Osteoblast (primary cell): Measurements from ENCODE around the gene KCTD2. TPM values are rescaled to one million over a fixed set of nuclear protein-coding genes. Genes with fewer than 3 reads are reported as not detected.

ENCODE experiments used
- DNase-seq: peaks from one replicate; pipeline ENCODE4 v3.0.0; 2011; ENCODE audit warnings: low spot score, mixed read lengths; ENCODE audit not compliant: insufficient read length; ENCODE audit errors: missing footprints
- H2AFZ ChIP-seq: 2 replicates; pipeline ENCODE4 v1.6.0; 2011; ENCODE audit warnings: mild to moderate bottlenecking, low read length
- H3K27ac ChIP-seq: 2 replicates; pipeline ENCODE4 v1.5.1; 2011; ENCODE audit warnings: mild to moderate bottlenecking, low read depth, low read length, moderate library complexity
- H3K27me3 ChIP-seq: 2 replicates; pipeline ENCODE4 v1.6.0; 2012; ENCODE audit warnings: mild to moderate bottlenecking, control low read depth, inconsistent platforms, low read length, moderate library complexity; ENCODE audit not compliant: insufficient read depth
- H3K36me3 ChIP-seq: 2 replicates; pipeline ENCODE4 v1.5.1; 2011; ENCODE audit warnings: mild to moderate bottlenecking, low read length, control low read depth, moderate library complexity; ENCODE audit not compliant: insufficient read depth
- H3K4me1 ChIP-seq: 2 replicates; pipeline ENCODE4 v1.5.1; 2011; ENCODE audit warnings: mild to moderate bottlenecking, low read length, control low read depth, moderate library complexity; ENCODE audit not compliant: insufficient read depth
- H3K4me2 ChIP-seq: 2 replicates; pipeline ENCODE4 v1.6.0; 2011; ENCODE audit warnings: mild to moderate bottlenecking, low read length; ENCODE audit not compliant: insufficient read depth
- H3K4me3 ChIP-seq: fragments of 200-600 bp; sonication (generic); 3 replicates; pipeline ENCODE4 v1.5.1; 2012; ENCODE audit warnings: mild to moderate bottlenecking, low read length, inconsistent platforms; ENCODE audit not compliant: insufficient read depth
- H3K79me2 ChIP-seq: 2 replicates; pipeline ENCODE4 v1.6.0; 2012; ENCODE audit warnings: mild to moderate bottlenecking, low read length, control low read depth, inconsistent platforms; ENCODE audit not compliant: insufficient read depth
- H3K9me3 ChIP-seq: 2 replicates; pipeline ENCODE4 v1.5.1; 2011; ENCODE audit warnings: low read depth, low read length, control low read depth
- H4K20me1 ChIP-seq: 2 replicates; pipeline ENCODE4 v1.6.0; 2012; ENCODE audit warnings: mild to moderate bottlenecking, low read length, control low read depth; ENCODE audit not compliant: insufficient read depth
- small RNA-seq: library from RNA; depleted of rRNA; stranded (forward); fragments of <200 nt; gene quantifications from one replicate; pipeline ENCODE3, GENCODE V24; 2012
- total RNA-seq: library from RNA; depleted of rRNA; stranded (reverse); fragments of >200 nt; gene quantifications from 2 replicates; pipeline ENCODE4 v1.2.3, GENCODE V29; 2012
- TF ChIP-seq, protein P1 (sequence below): IDR thresholded peaks from 2 replicates; pipeline ENCODE4 v1.5.1; 2011; ENCODE audit warnings: mild to moderate bottlenecking, low read depth, low read length, moderate library complexity; ENCODE audit errors: extremely low read depth

Gene KCTD2
- total RNA-seq, 1 donor: 20.3 TPM

DNA sequence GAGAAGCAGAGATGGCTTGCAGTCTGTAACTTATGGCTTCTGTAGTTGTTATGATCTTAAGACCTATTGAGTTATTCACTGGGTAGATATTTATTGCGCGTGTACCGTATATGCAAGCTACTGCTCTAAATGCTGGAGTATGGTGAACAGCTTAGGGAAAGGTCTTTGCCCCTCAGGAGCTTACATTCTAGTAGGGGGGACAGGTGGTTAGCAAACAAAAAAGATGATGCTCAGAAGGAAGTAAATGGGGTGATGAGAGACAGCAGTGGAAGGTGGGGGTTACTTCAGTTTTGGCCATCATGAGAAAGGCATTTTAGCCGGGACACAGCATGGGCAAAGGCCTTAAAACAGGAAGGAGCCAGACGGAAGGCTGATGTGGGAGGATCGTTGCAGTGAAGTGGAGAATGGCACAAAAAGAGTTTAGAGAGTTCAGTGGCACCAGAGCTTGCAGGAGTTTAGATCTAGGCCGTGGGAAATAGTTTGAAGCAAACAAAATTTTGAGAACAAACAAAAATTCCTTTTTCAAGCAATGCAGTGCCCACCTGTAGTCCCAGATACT is 64.8 kb downstream of the KCTD2 start:
- H3K27me3 ChIP-seq: no peaks in the 10 kb centered on the region
- peak; percentile 51 for DNase-seq
- no peaks in the 10 kb centered on the region for H3K36me3 ChIP-seq
- H3K79me2 ChIP-seq: peaks cover 18% of the 10 kb centered on the region
- peaks cover 9% of the 10 kb centered on the region for H3K4me1 ChIP-seq
- no peaks in the 10 kb centered on the region for H3K9me3 ChIP-seq
- no peak overlapping the region for H3K4me2 ChIP-seq
- H3K4me3 ChIP-seq: no peak overlapping the region
- no peak overlapping the region for H3K27ac ChIP-seq
- TF ChIP-seq, protein P1, sequence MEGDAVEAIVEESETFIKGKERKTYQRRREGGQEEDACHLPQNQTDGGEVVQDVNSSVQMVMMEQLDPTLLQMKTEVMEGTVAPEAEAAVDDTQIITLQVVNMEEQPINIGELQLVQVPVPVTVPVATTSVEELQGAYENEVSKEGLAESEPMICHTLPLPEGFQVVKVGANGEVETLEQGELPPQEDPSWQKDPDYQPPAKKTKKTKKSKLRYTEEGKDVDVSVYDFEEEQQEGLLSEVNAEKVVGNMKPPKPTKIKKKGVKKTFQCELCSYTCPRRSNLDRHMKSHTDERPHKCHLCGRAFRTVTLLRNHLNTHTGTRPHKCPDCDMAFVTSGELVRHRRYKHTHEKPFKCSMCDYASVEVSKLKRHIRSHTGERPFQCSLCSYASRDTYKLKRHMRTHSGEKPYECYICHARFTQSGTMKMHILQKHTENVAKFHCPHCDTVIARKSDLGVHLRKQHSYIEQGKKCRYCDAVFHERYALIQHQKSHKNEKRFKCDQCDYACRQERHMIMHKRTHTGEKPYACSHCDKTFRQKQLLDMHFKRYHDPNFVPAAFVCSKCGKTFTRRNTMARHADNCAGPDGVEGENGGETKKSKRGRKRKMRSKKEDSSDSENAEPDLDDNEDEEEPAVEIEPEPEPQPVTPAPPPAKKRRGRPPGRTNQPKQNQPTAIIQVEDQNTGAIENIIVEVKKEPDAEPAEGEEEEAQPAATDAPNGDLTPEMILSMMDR: no peak
- no peak overlapping the region for H2AFZ ChIP-seq
- H4K20me1 ChIP-seq: no peaks in the 10 kb centered on the region

DNA sequence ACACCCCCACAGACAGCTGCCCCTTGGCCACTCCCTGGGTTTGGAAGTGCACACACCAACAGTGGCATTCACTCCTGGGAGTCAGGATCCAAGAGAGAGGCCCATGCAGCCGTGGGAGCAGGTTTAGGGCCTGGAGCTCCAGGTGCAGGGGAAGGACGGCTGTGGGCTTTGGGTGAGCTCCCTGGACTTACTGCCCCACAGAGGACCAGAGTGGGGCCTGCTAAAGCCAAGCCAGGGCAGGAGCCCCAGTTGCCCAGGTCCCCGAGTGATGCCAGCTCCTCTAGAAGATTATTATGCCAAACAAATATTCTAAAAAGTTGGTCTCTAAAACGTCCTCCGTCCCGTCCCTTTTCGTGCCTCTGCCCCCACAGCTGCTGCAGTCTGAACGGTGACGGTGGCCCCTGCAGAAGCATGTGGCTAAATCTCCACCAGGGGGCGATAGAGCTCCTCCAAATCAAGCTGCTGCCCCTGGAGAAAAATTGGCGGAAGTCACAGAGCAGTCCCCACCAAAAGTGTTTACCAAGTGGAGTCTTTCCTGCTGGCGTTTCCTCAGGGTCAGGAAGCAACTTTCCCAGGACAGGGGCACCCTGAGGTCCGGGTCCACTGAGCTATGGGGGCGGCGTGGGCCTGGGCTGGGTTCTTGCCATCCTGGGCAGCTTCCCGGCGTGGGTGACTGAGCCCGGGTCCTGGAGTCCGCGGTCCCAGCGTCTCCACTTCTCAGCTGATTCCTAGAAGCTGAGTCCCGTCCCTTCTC is 67.0 kb downstream of the KCTD2 start:
- H3K79me2 ChIP-seq: peaks cover 18% of the 10 kb centered on the region
- TF ChIP-seq, protein P1: peak; percentile 96
- H2AFZ ChIP-seq: peak overlapping the region; percentile 98
- H3K27ac ChIP-seq: peak overlapping the region; percentile 65
- H4K20me1 ChIP-seq: no peaks in the 10 kb centered on the region
- H3K27me3 ChIP-seq: no peaks in the 10 kb centered on the region
- H3K4me3 ChIP-seq: peak overlapping the region; percentile 87
- peak; percentile 96 for DNase-seq
- H3K9me3 ChIP-seq: no peaks in the 10 kb centered on the region
- H3K36me3 ChIP-seq: no peaks in the 10 kb centered on the region
- H3K4me1 ChIP-seq: peaks cover 9% of the 10 kb centered on the region
- H3K4me2 ChIP-seq: peak overlapping the region; percentile 91

DNA sequence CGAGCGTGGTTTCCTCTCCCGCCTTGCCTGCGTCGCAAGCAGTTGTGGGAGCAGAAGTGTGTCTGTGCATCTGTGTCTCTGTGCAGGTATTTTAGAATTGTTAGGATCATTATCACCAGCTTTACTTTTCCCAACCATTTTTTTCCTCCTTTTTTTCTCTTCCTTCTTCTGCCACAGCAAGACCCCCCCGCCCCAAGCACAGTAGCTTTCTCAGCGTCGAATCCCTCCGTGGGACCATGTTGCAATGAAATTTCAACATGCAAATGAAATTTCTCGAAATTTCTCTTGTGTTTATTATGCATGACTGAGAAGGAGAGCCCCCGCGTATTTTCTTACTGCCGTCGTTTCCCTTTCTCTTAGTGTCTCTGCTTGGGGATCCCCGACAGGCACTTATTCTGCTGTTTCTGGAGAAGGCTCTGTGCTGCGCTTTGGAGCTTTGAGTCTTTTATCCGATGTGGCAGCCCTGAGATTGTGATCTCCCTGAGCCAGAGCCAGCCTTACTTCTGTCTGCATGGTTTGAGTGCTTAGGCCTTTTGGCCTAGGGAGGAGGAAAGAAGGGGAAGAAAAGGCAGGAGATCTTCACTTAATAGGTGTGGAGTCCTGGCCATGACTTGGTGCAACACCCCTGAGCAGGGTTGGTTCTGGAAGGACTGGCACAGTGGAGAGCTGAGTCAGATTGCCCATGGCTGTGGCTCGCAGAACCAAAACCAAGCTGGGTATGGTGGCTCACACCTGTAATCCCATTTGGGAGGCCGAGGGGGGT is 67.7 kb downstream of the KCTD2 start:
- no peaks in the 10 kb centered on the region for H3K36me3 ChIP-seq
- DNase-seq: peak; percentile 59
- H3K4me1 ChIP-seq: peaks cover 6% of the 10 kb centered on the region
- no peaks in the 10 kb centered on the region for H4K20me1 ChIP-seq
- TF ChIP-seq, protein P1: no peak
- no peaks in the 10 kb centered on the region for H3K9me3 ChIP-seq
- H3K27me3 ChIP-seq: no peaks in the 10 kb centered on the region
- H3K79me2 ChIP-seq: peaks cover 18% of the 10 kb centered on the region
- peak overlapping the region; percentile 91 for H3K4me2 ChIP-seq
- H3K4me3 ChIP-seq: peak overlapping the region; percentile 87
- H3K27ac ChIP-seq: peak overlapping the region; percentile 65
- H2AFZ ChIP-seq: peak overlapping the region; percentile 98

Small RNAs within 50 kb of the gene (small RNA-seq; reads per million reads assigned to genes)
- gene AC111186.1 (not detected), gene RF00019 (not detected), gene RN7SL573P (not detected), gene RNU6-362P (not detected)

Other genes with a start within 250 kb of the KCTD2 start
- 0.29 and 0.72 TPM in 2 replicates for gene GRIN2C, start 187.3 kb upstream of the KCTD2 start, total RNA-seq
- gene FDXR, start 174.2 kb upstream of the KCTD2 start, total RNA-seq: 23.5 and 25.9 TPM in 2 replicates
- not detected in 2 replicates for gene FADS6, start 153.6 kb upstream of the KCTD2 start, total RNA-seq
- not detected in 2 replicates for gene USH1G, start 124.0 kb upstream of the KCTD2 start, total RNA-seq
- not detected in 2 replicates for gene OTOP2, start 123.0 kb upstream of the KCTD2 start, total RNA-seq
- not detected in 2 replicates for gene OTOP3, start 111.3 kb upstream of the KCTD2 start, total RNA-seq
- 0.36 TPM in 1 of 2 replicates, not detected in the other for gene HID1, start 74.5 kb upstream of the KCTD2 start, total RNA-seq
- gene CDR2L, start 59.6 kb upstream of the KCTD2 start, total RNA-seq: 15.9 and 16.6 TPM in 2 replicates
- 21.2 and 23.5 TPM in 2 replicates for gene MRPL58, start 34.6 kb upstream of the KCTD2 start, total RNA-seq
- gene ATP5PD, start 256 bp upstream of the KCTD2 start, total RNA-seq: 240 and 278 TPM in 2 replicates
- 16.3 and 19.2 TPM in 2 replicates for gene SLC16A5, start 40.7 kb downstream of the KCTD2 start, total RNA-seq
- gene ARMC7, start 62.7 kb downstream of the KCTD2 start, total RNA-seq: 3.2 and 3.3 TPM in 2 replicates
- gene NT5C, start 84.5 kb downstream of the KCTD2 start, total RNA-seq: 48.1 and 53.9 TPM in 2 replicates
- gene JPT1, start 107.3 kb downstream of the KCTD2 start, total RNA-seq: 55.7 and 60.8 TPM in 2 replicates
- 92.6 and 96.4 TPM in 2 replicates for gene SUMO2, start 135.7 kb downstream of the KCTD2 start, total RNA-seq
- gene NUP85, start 158.5 kb downstream of the KCTD2 start, total RNA-seq: 26.4 and 26.5 TPM in 2 replicates
- gene GGA3, start 214.4 kb downstream of the KCTD2 start, total RNA-seq: 9.0 and 12.1 TPM in 2 replicates
- gene MRPS7, start 214.7 kb downstream of the KCTD2 start, total RNA-seq: 43.6 and 45.6 TPM in 2 replicates
- 8.7 and 9.4 TPM in 2 replicates for gene MIF4GD, start 224.0 kb downstream of the KCTD2 start, total RNA-seq
- 4.7 and 7.1 TPM in 2 replicates for gene SLC25A19, start 242.2 kb downstream of the KCTD2 start, total RNA-seq